Stimulated activated CD4-positive, alpha-beta T cell treated with anti-CD3 and anti-CD28 coated beads, Interleukin-4, amount 100 ng/mL, for 48 hours (primary cell): Measurements from ENCODE around the gene IMPDH1.
A peak's percentile ranks its signal among the peaks of the same experiment; 100 is the strongest.

Source experiments
- DNase-seq, 2 donors: peaks; one replicate each; pipeline ENCODE4 v3.0.0-alpha.2; 2020; ENCODE audit warnings: low read depth in 2 of 2

Gene IMPDH1

DNA sequence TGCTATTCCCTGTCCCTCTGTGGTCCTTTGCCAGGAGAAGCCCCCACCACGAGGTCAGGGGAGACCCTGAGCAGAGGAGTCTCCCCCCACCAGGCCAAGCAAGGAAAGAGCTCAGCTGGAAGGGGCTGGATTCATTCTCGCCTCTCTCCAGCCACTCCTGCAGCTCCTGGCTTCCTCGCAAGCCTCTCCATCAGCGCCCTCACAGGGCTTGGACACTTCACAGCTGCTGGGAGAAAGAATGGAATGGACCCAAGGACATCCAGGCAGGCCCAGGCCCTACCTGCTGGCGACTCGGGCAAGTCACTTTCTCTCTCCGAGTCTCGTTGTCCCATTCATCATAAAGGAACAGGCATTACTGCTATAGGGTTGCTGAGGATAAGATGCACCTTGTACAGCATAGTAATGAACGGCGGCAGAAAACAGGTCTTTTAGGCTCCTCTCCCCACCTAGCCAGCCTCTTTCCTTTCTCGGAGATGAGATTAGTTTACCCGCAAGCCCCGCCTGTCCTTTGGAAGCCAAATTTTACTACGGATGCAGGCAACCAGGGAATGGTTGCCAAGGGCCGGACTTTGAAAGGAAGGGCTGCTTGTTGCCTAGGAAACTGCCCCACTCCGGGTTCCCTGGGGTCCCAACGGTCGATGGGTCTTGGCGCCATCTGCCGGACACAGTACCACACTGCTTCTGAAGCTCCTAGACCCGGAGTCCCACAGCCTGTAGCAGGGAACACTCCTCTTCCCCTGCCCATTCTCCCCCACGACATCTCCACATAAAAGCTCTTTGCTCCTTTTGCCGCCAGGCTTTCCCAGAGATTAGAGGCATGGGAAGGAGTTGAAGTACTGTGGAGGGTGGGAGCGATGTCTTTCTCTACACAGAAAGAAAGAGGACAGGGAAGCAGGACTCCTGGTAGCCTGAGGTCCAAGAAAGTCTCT lies 22.3 kb downstream of the IMPDH1 start:
- DNase-seq = peak; percentile 60 to 70

DNA sequence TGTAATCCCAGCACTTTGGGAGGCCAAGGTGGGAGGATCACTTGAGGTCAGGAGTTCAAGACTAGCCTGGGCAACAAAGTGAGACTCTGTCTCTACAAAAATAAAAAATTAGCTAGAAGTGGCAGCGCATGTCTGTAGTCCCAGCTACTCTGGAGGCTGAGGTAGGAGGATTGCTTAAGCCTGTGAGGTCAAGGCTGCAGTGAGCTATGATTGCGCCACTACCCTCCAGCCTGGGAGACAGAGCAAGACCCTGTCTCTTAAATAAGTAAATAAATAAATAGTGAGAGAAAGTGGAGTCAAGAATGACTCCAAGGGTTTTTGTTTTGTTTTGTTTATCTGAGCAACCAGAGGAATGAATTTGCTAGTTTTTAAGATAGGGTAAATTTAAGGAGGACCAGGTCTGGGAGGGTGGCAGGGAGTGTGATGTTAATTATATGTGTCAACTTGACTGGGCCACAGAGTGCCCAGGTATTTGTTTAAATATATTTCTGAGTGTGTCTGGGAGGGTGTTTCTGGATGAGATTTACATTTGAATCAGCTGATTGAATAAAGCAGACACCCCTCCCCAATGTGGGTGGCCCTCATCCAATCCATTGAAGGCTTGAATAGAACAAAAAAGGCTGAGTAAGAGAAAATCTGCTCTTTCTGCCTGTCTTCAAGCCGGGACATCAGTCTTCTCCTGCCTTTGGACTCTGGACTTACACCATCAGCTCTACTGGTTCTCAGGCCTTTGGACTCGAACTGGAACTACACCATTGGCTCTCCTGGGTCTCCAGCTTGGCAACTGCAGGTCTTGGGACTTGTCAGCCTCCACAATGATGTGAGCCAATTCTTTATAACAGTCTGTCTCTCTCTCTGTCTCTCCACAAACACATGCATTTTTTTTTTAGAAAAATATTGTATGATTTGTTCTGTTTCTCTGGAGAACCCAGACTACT lies 23.5 kb downstream of the IMPDH1 start:
- no peak for DNase-seq

DNA sequence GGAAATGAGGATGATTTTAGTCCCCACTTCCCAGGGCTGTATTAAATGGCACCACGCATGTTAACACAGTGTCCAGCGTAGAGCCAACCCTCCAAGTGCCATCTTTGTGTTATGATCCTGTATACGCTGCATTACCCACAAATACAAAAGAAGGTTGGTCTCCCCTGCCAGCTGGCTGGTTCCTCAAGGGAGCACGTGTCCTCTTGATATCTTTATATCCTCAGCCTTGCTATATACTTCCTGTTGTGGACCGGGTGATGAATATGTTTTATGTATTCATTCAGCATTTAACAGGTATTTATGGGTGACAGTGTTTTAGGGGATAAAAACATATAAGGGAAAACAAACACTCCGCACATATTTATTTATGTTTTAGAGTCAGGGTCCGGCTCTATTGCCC lies 25.1 kb downstream of the IMPDH1 start:
- DNase-seq = no peak

DNA sequence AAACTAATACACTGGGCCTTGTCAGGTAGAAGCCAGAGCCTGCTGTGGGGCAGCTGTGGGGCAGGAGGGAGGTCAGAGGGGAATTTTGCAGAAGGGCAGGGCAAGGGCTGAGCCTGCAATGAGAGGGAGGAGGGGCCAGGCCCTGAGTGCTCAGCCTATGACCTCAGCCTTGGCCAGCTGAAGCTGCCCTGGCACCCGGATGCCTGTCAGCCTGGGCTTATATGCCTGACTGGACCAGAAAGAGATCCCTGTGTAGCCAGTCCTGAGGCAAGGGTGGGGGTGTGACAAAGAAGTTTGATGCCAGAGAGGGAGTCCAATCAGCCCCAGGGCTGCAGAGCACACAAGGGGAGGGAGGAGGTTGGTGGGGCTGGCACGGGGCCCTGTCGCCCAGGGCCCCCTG lies 26.0 kb downstream of the IMPDH1 start:
- DNase-seq = no peak

DNA sequence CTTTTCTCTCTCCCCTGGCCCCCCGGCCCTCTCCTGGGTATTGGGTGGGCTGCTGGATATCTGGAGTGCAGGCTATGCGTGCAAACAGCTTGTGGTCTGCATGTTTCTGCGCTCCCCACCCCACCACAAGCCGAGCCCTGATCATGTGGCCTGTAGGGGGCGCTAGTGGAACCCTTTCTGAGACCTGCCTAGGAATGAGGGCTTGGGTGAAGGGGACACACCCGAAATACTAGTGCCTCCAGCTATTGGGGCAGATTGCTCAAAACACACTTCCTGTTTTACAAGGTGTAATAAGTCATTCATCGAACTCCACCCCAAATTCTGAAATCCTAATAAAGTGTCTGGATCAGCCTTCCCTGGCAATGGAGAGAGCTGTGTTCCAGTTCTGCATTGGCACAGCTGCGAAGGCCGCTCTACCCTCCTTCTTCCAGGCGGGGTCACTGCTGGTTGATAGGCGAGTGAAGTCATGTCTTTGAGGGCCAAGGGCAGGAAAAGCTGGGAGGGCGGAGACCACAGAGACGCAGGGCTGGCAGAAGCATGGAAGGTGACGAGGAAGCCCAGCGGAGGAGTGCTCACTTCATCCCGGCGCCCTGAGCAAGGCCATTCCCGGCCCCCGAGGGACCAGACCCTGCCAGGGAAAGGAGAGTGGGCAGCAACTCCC lies 28.5 kb downstream of the IMPDH1 start:
- DNase-seq = peak; percentile 37 to 54

DNA sequence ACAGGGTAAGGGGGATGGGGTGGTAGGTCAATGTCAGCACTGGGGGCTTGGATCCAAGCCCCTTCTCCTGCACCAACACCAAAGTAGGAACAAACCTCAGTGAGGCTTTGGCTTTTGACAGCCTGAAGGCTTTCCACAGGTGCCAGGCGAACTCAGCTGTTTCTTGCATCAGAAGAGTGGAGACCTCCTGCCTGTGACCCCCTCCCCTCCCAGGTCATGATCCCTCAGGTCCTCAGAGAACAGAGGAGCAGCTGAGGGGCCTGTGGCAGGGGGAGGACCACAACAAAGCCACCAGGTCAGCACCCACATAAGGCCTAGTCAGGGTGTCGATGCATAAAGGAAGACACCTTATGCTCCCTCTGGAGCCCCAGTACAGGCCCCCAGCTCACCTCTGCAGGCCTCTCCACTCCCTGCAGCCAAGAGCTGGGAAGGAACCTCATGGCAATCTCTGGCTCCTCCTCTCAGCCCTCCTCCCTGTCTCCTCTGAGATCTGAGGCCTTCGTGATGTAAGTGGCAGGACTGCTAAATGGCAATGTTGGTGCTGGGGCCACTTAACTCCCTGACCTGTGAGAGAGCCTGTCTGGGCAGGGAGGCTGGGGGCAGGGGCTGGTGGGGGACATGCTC lies 29.2 kb downstream of the IMPDH1 start:
- no peak for DNase-seq

DNA sequence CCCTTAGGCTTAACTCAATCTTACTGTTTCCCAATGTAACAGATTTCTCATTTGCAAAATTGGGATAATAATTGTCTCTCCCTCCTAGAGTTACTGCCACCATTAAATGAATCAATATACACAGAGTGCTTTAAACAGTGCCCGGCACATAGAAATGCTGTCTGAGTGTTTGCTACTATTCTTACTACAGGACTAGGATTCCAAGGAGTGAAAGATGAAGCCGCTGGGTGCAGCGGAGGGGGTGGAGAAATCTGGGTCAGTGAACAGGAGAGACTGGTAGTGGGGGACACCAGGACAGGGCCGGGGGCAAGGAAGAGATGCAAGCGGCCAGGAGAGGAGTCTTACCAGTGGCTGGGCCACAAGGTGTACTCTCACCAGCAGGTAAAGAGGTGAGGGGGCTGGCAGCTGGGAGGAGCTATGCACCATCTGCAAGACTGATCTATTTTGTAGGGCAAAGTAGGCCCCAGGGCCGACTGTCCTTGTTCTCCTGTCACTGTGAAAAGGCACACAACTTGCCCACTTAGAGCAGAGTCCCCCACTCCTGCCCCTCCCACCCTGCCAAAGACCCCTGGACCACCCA lies 29.8 kb downstream of the IMPDH1 start:
- DNase-seq = no peak

DNA sequence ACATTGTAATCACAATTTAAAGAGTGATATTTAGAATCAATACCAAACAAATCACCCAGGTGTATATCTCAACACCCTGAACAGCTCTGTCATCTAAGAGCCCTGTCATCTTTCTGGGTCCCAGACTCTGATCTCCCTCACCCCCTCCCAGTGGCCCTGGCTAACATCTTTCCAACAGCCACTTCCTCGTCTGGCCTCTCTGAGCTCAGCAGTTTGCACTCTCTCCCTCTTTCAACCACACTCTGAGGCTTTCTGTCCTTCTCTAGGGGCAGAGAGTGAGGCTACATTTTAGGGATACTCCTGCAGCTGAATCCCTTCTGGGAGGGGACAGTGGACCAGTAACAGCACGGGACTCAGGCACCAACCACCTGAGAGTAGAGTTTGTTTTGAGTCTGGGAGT lies 31.1 kb downstream of the IMPDH1 start:
- no peak for DNase-seq

DNA sequence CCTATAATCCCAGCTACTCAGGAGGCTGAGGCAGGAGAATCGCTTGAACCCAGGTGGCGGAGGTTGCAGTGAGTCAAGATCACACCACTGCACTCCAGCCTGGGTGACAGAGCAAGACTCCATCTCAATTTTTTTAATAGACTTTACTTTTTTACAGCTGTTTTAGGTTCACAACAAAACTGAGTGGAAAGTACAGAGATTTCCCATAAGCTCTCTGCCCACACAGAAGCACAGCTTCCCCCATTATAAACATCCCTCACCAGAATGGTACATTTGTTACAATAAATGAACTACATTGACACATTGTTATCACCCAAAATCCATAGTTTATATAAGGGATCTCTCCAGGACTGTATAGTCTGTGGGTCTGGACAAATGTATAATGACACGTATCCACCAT lies 33.7 kb downstream of the IMPDH1 start:
- DNase-seq = no peak

DNA sequence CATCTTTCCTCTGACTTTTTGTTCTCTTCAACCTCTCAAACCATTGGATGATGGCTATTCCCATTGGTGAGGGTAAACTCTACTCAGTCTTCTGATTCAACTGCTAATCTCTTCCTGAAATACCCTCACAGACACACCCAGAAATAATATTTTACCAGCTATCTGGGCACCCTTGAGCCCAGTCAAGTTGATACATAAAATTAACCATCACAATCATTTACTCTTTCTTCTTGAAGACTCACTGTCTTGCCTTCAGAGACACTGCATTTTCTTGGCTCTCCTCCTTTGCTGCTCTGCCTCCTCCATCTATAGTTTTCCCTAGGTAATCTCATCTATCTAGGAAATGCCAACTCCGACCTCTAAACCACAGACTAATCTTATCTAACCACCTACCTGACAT lies 35.7 kb downstream of the IMPDH1 start:
- no peak for DNase-seq

DNA sequence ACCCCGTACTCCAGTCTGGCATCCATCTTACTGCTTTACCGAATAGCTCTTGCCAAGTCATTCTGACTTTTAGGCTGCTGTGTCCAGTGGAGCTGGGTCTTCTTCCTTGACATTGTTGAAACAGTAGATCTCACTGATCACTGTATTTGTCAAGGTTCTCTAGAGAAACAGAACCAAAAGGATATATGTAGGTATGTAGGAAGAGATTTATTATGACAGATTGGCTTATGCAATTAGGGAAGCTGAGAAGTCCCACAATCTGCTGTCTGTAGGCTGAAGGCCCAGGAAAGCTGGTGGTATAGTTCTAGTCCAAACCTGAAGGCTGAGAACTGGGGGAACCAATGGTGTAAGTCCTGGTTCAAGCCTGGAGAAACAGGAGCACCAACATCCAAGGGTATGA lies 36.2 kb downstream of the IMPDH1 start:
- no peak for DNase-seq

DNA sequence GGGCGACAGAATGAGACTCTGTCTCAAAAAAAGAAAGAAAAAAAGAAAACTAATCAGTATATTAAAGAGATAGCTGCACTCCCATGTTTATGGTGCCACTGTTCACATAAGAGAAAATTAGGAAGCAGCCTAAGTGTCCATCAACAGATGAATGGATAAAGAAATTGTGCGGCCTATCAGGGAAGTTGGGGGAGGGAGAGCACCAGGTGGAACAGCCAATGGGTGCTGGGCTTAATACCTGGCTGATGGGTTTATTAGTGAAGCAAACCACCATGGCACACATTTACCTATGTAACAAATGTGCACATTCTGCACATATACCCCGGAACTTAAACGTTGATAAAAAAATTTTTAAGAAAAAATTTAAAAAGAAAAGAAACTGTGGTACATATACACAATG lies 39.3 kb downstream of the IMPDH1 start:
- DNase-seq = no peak

DNA sequence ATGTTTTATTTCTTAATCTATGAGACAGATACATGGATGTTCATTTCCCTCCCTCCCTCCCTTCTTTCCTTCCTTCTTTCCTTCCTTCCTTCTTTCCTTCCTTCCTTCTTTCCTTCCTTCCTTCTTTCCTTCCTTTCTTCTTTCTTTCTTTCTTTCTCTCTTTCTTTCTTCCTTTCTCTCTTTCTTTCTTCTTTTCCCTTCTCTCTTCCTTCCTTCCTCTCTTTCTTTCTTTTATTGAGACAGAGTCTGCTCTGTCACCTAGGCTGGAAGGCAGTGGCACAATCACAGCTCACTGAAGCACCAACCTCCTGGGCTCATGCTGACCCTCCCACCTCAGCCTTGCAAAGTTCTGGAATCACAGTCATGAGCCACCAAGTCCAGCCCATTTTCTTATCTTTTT lies 42.8 kb downstream of the IMPDH1 start:
- no peak for DNase-seq

DNA sequence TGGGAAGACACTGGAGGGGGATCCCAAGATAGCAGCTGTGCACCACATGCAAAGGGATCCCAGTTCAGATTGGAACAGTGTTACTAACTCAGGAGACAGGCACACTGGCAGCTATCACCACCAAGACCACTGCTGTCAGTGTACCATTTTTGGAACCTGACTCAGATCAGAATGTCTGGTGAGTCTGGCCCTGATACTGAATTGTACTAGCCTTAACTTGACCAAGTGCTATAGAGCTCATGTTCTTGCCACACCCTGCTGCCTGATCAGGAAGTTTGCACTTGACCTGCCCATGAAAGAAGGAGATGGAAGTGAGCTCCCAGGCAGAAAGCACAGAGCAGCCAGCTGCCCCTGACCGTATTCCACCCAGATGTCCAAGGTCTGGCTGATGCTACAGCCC lies 43.5 kb downstream of the IMPDH1 start:
- no peak for DNase-seq

DNA sequence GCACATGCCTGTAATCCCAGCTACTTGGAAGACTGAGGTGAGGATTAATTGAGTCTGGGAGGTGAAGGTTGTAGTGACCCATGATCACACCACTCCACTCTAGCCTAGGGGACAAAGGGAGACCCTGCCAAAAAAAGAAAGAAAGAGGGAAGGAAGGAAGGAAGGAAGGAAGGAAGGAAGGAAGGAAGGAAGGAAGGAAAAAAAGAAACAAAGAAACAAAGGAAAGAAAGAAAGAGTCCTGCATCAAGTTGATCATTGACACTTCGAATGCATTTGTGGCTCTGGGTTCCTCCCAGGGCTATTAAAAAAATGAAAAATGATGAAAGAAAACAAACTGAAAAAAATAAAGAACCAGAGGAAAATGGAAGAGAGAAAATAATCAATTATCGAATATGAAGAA lies 44.4 kb downstream of the IMPDH1 start:
- no peak for DNase-seq

DNA sequence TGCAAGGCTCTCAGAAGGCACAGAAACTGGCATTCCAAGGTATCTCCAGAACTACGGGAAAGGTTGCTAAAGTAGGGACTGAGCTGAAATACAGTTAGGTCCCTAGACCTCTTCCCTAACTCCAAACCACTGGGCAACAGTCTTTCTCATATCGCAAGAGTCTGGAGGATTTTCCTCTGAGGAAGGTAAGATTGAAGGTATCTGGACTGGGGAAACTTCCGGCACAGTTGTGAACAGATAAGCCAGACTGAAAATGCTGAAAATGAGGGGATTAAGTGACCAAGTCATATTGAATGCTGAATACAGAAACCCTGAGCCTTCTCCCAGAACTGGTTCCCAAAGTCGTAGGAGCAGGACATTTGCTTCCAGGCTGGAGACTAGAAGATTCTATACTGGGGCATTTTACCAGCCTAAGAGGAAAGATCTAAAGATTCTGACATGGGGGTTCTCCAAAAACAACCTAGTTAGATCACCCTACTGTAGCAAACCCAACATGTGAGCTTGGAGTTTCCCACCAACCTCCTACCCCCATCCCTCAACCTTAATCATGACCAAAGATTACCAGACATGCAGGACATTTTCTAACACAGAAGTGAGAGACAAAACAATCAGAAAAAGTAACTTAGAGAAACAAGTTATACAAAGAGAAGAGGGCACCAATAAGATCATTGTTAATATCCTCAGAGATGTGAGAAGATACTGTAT lies 45.5 kb downstream of the IMPDH1 start:
- DNase-seq = no peak

DNA sequence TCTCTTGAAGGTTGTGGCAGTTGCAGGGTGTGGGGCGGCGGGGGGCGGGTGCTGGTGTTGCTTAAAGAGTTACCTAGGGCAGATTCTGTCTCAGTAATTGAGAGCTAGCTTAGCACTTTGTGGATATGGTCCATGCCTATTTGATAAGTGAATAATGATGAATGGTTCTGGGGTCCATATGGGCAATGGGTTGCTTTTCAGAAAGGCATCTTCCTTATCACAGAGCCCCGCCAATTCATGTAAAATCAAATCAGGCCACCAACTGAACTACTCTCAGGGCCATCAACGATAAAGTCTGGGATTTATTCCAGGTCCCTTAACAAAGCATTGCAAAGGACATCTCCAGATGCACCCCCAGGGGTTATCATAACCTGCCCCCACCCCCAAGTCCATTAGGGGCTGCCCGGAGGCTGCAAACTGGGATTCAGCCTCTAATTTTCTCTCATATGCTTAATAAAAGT lies 46.5 kb downstream of the IMPDH1 start:
- no peak for DNase-seq

DNA sequence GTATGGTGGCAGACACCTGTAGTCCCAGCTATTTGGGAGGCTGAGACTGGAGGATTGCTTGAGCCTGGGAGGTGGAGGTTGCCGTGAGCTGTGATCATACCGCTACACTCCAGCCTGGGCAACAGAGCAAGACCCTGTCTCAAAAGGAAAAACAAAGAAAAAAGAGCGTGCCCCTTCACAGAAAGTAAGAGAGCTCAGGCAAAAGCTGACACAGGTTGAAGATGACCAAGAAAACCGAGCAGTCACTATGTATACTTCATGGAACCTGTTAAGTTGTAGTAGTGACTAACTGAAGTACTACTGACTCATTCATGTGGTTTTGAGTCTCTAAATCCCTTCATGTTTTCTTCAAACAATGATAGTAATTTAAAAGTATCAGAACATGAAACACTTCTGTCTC lies 47.1 kb downstream of the IMPDH1 start:
- DNase-seq = no peak

DNA sequence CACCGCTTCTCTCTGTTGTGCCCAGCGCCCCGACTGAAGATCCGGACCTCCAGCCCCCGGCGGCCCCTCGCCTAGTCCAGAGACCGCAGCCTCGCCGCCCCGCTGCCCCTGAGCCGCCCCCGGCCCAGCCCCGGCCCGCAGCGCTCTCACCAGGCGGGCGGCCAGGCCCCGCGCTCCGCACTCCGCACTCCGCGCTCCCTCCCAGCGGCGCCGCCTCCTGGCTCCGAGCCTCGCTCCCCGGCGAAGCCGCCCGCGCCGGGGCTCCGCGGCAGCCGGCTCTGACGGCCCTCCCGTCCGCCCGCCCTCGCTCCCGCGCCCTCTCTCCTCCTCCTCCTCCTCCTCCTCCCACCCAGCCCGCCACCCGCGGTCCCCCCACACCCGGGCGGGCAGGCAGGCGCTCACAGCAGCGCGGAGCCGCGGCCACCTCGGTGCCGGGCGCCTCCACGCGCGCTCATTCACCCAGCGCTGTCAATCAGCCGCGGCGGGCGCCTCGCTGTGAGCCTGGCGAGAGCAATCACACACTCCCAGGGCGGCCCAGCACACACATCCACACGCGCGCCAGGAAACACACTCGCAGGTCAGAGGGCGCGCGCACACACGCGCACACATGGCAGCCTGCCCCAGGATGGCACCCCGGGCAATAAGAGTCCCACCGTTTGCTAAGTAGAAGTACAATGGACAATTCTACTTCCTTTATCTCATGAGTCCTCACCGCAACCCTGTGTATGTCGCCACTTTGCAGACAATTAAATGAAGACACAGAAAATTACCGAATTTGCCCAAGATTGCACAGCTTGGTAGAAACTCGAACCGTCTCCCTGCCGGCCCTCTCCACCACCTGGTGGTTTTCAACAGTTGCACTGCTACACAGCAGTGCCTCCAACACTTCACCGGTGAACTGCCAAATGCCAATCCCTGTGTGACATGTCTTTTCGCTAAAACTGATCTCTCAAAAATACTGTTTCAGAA lies 48.1 kb downstream of the IMPDH1 start, which contains the start of gene PRRT4:
Gene PRRT4 (minus strand): TSS at position 280 of the 969 bp plus-strand sequence.
- DNase-seq = peak in 1 of 2 donors; percentile 12
